Stimulated activated CD8-positive, alpha-beta memory T cell treated with anti-CD3 and anti-CD28 coated beads, Interleukin-2, amount 100 ng/mL, for 1 hour (primary cell): ENCODE measurements around the gene ASL.
A peak's percentile ranks its signal among the peaks of the same experiment; 100 is the strongest.
"Not testable (repeated sequence)": the region's sequence is repeated elsewhere in the genome, so short reads cannot be mapped to it uniquely, and the experiment has no call there.

Experiments
- DNase-seq, 2 donors: peaks; one replicate each; pipeline ENCODE4 v3.0.0-alpha.2; 2020; ENCODE audit warnings: low read depth in 2 of 2

The ASL gene

GRCh38 chr7:66075590-66076461 is at the start of gene ASL:
ASL (plus strand) TSS chr7:66075819; CDS start chr7:66076082, 263 bp downstream.
- peak; percentile 73 to 78 for DNase-seq

- DNase-seq = not testable (repeated sequence)
Measured at GRCh38 chr7:66028342-66028741, 47.3 kb upstream of the ASL start.

GRCh38 chr7:66033471-66034385 is 41.9 kb upstream of the ASL start:
- no peak for DNase-seq

GRCh38 chr7:66034436-66035010 is 41.1 kb upstream of the ASL start:
- DNase-seq = not testable (repeated sequence)

- DNase-seq = no peak
Measured at GRCh38 chr7:66036382-66036781, 39.2 kb upstream of the ASL start.

- DNase-seq = no peak
Measured at GRCh38 chr7:66036788-66037187, 38.8 kb upstream of the ASL start.

- DNase-seq = no peak
Measured at GRCh38 chr7:66039094-66039670, 36.4 kb upstream of the ASL start.

GRCh38 chr7:66043681-66044497 is 31.7 kb upstream of the ASL start:
- no peak for DNase-seq

- DNase-seq = not testable (repeated sequence)
Measured at GRCh38 chr7:66044498-66044854, 31.1 kb upstream of the ASL start.

- no peak for DNase-seq
Measured at GRCh38 chr7:66047426-66047825, 28.2 kb upstream of the ASL start.

- DNase-seq = not testable (repeated sequence)
Measured at GRCh38 chr7:66049886-66050285, 25.7 kb upstream of the ASL start.

GRCh38 chr7:66050337-66050957 is 25.2 kb upstream of the ASL start:
- no peak for DNase-seq

GRCh38 chr7:66050990-66051448 is 24.6 kb upstream of the ASL start:
- no peak for DNase-seq

- no peak for DNase-seq
Measured at GRCh38 chr7:66052447-66052846, 23.2 kb upstream of the ASL start.

GRCh38 chr7:66054063-66054462 is 21.6 kb upstream of the ASL start:
- DNase-seq = no peak

- DNase-seq = no peak
Measured at GRCh38 chr7:66055321-66055956, 20.2 kb upstream of the ASL start.

- DNase-seq = no peak
Measured at GRCh38 chr7:66060796-66061195, 14.8 kb upstream of the ASL start.

- no peak for DNase-seq
Measured at GRCh38 chr7:66069732-66070131, 5.9 kb upstream of the ASL start.

GRCh38 chr7:66070222-66070621 is 5.4 kb upstream of the ASL start:
- no peak for DNase-seq

- DNase-seq = not testable (repeated sequence)
Measured at GRCh38 chr7:66072208-66072607, 3.4 kb upstream of the ASL start.
